GM12878 (cell line): ENCODE data around the gene ARHGAP40. TPM values are rescaled to one million over a fixed set of nuclear protein-coding genes. Genes with fewer than 3 reads are reported as not detected.

Experiments
- ATAC-seq: fragments of 200-7000 bp; cut with Tn5 transposase; 3 replicates; pipeline ENCODE4 v1.9.1; 2020; ENCODE audit warnings: mild to moderate bottlenecking, moderate library complexity
- BruUV-seq: library from RNA; stranded (reverse); fragments of 400-500 nt; replicated peaks from 2 replicates; lab custom pipeline; 2021; lab: Mats Ljungman, UMichigan
- CTCF ChIA-PET: fragments of 300-600 bp; sonication (Branson Sonifier 250); formaldehyde crosslinking; extraction: SDS; loops from one replicate; lab custom pipeline; 2021; ENCODE audit warnings: inconsistent platforms; lab: Yijun Ruan, JAX
- POLR2A ChIA-PET: fragments of 350-600 bp; formaldehyde crosslinking; extraction: SDS; loops from one replicate; lab custom pipeline; 2021; ENCODE audit warnings: inconsistent platforms; lab: Charles Lee
- RAD21 ChIA-PET: fragments of 300-600 bp; sonication (Branson Sonifier 250); formaldehyde crosslinking; loops from one replicate; lab custom pipeline; 2023; ENCODE audit warnings: antibody characterized with exemption; ENCODE audit not compliant: unreplicated experiment; lab: Charles Lee
- SMC1A ChIA-PET: fragments of 300-600 bp; sonication (Branson Sonifier 250); formaldehyde crosslinking; loops from one replicate; lab custom pipeline; 2023; ENCODE audit not compliant: unreplicated experiment, uncharacterized antibody; lab: Charles Lee
- DNase-seq: peaks from one replicate; pipeline ENCODE4 v3.0.0-alpha.2; 2011; ENCODE audit warnings: low read depth, low spot score
- FAIRE-seq: peaks from 3 replicates; lab custom pipeline; 2011; peaks lifted over from hg19 to GRCh38; lab: Jason Lieb, UNC
- H2AFZ ChIP-seq: 2 replicates; pipeline ENCODE4 v1.6.0; 2011; ENCODE audit warnings: low read depth, low read length, control low read depth; ENCODE audit not compliant: control insufficient read depth
- H3K27ac ChIP-seq: 2 replicates; pipeline ENCODE4 v1.5.1; 2011; ENCODE audit warnings: control low read depth; ENCODE audit not compliant: control insufficient read depth, insufficient read depth
- H3K27me3 ChIP-seq, 2 experiments: replicated peaks in 1 of 2; 2 replicates each; pipeline versions ENCODE4 v1.6.0 to v1.6.1; 2011; ENCODE audit warnings: low read length in 1 of 2; ENCODE audit not compliant: control insufficient read depth in 2 of 2, insufficient read depth in 2 of 2
- H3K36me3 ChIP-seq, 2 experiments: 2 replicates each; pipeline ENCODE4 v1.5.1; 2011; ENCODE audit warnings: low read length in 1 of 2; ENCODE audit not compliant: control insufficient read depth in 2 of 2, insufficient read depth in 2 of 2
- H3K4me1 ChIP-seq: 2 replicates; pipeline ENCODE4 v1.6.1; 2011; ENCODE audit warnings: mild to moderate bottlenecking, low read length, moderate library complexity, mixed read lengths; ENCODE audit not compliant: control insufficient read depth, insufficient read depth
- H3K4me2 ChIP-seq: 2 replicates; pipeline ENCODE4 v1.6.0; 2011; ENCODE audit warnings: control low read depth; ENCODE audit not compliant: control insufficient read depth, insufficient read depth
- H3K4me3 ChIP-seq: fragments of 200-600 bp; sonication (generic); 2 replicates; pipeline ENCODE4 v1.5.1; 2016
- H3K79me2 ChIP-seq: 2 replicates; pipeline ENCODE4 v1.6.0; 2011; ENCODE audit warnings: low read length; ENCODE audit not compliant: control insufficient read depth, insufficient read depth
- H3K9ac ChIP-seq: 2 replicates; pipeline ENCODE4 v1.8.0; 2011; ENCODE audit warnings: low read length, control low read depth, mixed read lengths; ENCODE audit not compliant: control insufficient read depth, insufficient read depth
- H3K9me3 ChIP-seq: replicated peaks from 3 replicates; pipeline ENCODE4 v1.5.1; 2011; ENCODE audit warnings: mild to moderate bottlenecking, low read length; ENCODE audit not compliant: control insufficient read depth, insufficient read depth
- H4K20me1 ChIP-seq: 2 replicates; pipeline ENCODE4 v1.6.0; 2011; ENCODE audit not compliant: control insufficient read depth, insufficient read depth
- CBFB ChIP-seq: IDR thresholded peaks from 2 replicates; pipeline ENCODE4 v1.6.1; 2016; ENCODE audit warnings: antibody characterized with exemption, low read depth
- EGR1 ChIP-seq, 2 experiments: IDR thresholded peaks; 1 replicate in 1 of 2; 2 replicates in 1 of 2; pipeline ENCODE4 v1.6.1; 2011 to 2012; ENCODE audit warnings: low read depth in 2 of 2, low read length in 2 of 2, borderline replicate concordance in 1 of 2, mild to moderate bottlenecking in 1 of 2, moderate library complexity in 1 of 2
- ETV6 ChIP-seq, 2 experiments: fragments of 450-650 bp in 1 of 2; IDR thresholded peaks in 1 of 2; conservative IDR thresholded peaks in 1 of 2; 2 replicates each; pipeline ENCODE4 v1.6.1; 2014; ENCODE audit warnings: antibody characterized with exemption in 1 of 2, borderline replicate concordance in 1 of 2, low read depth in 1 of 2, mild to moderate bottlenecking in 1 of 2, moderate library complexity in 1 of 2
- NFIC ChIP-seq: IDR thresholded peaks from 2 replicates; pipeline ENCODE4 v1.6.1; 2012; ENCODE audit warnings: low read depth, mild to moderate bottlenecking, inconsistent platforms, low read length, moderate library complexity
- NKRF ChIP-seq: fragments of 450-650 bp; conservative IDR thresholded peaks from 2 replicates; pipeline ENCODE4 v1.6.1; 2017; ENCODE audit warnings: mild to moderate bottlenecking, moderate library complexity
- SMC3 ChIP-seq: IDR thresholded peaks from 2 replicates; pipeline ENCODE4 v1.6.1; 2011; ENCODE audit warnings: low read length, improper control_type of control experiment, borderline replicate concordance
- SUPT20H ChIP-seq: IDR thresholded peaks from 2 replicates; pipeline ENCODE4 v1.6.1; 2011; ENCODE audit warnings: low read depth, mild to moderate bottlenecking, low read length, moderate library complexity, borderline replicate concordance; ENCODE audit not compliant: control insufficient read depth
- USF2 ChIP-seq: IDR thresholded peaks from 2 replicates; pipeline ENCODE4 v1.6.1; 2011; ENCODE audit warnings: low read depth, low read length, improper control_type of control experiment, borderline replicate concordance
- WGBS: methylation state at CpG from one replicate; pipeline ENCODE4 v1.1.6; 2016; ENCODE audit warnings: low lambda C conversion rate; ENCODE audit not compliant: insufficient replicate concordance, insufficient coverage; ENCODE audit errors: missing lambda C conversion rate; 5-methylcytosine and 5-hydroxymethylcytosine counted together
- in situ Hi-C: fragments of 300-500 bp; cut with MboI; formaldehyde crosslinking; loops from 9 replicates; pipeline ENCODE4 v1.14.3; 2018; ENCODE audit warnings: mixed read lengths
- intact Hi-C: fragments of 100-400 bp; cut with micrococcal nuclease; formaldehyde crosslinking; loops from one replicate; pipeline ENCODE4 v1.14.2; 2022; ENCODE audit not compliant: unreplicated experiment
- polyA plus RNA-seq, 11 experiments: library from polyadenylated mRNA; depleted of rRNA in 4 of 11; unstranded in 6 of 11; stranded (reverse) in 5 of 11; fragments of >200 nt; fragmentation: Nextera tagmentation in 4 of 11; fragmentation: Illumina TruSeq in 1 of 11; extraction: Ambion mirVana in 4 of 11; extraction: Trizol in 1 of 11; gene quantifications; 1 replicate in 1 of 11; 2 replicates in 10 of 11; pipeline versions ENCODE4 v1.2.1 to v1.2.3, GENCODE V29; 2011 to 2016; ENCODE audit warnings: inconsistent platforms in 2 of 11, missing spikeins in 2 of 11, low read depth in 1 of 11
- total RNA-seq, 4 experiments: library from RNA; depleted of rRNA in 3 of 4; stranded (reverse); fragments of >200 nt in 3 of 4; fragmentation: Illumina TruSeq in 1 of 4; extraction: Trizol in 1 of 4; gene quantifications; 2 replicates each; pipeline versions ENCODE4 v1.2.1 to v1.2.3, GENCODE V29; 2013 to 2021

The ARHGAP40 gene
- total and polyA plus RNA-seq, 10 of the 15 experiments (the other 5 are each of a cell fraction or from before 2014, with no cell fraction given) = 0.06 to 0.07 TPM; not detected in 8

- POLR2A ChIA-PET = no interaction called here
- Histone ChIP-seq H3K27me3 (no peaks in the 10 kb centered on the region), H3K9ac (no peak overlapping the region), H3K36me3 (no peaks in the 10 kb centered on the region), H3K9me3 (no peaks in the 10 kb centered on the region), H2AFZ (no peak overlapping the region)
- in situ Hi-C loops = no loop called here
- SMC1A ChIA-PET = no interaction called here
- ATAC-seq (no peak), FAIRE-seq (no peak)
- CTCF ChIA-PET = interaction anchor here (0.6 kb wide), 1 partner anchor 1135 kb away, joined by 4 read pairs; no protein-coding TSS in a partner anchor
- no peak for TF ChIP-seq SUPT20H
- TF ChIP-seq SMC3 = no peak
- no peak for TF ChIP-seq NKRF
- no peak for TF ChIP-seq CBFB
- no peak for TF ChIP-seq NFIC
- TF ChIP-seq USF2 = no peak
- TF ChIP-seq EGR1 (IDR thresholded peaks at IDR 0.05; ENCODE audit: borderline replicate concordance in 1 of 2, low read depth in 2 of 2, low read length in 2 of 2) = no peak
- no peak for TF ChIP-seq ETV6 (conservative IDR thresholded peaks at IDR 0.05 in 1 of 2, IDR thresholded peaks at IDR 0.05 in 1 of 2; ENCODE audit: borderline replicate concordance in 1 of 2, low read depth in 1 of 2)
- TF ChIP-seq, all 136 proteins: peak for 0
- Histone ChIP-seq H3K4me1 (no peaks in the 10 kb centered on the region), H3K4me3 (no peak overlapping the region), H4K20me1 (no peaks in the 10 kb centered on the region), H3K4me2 (no peak overlapping the region), H3K79me2 (no peaks in the 10 kb centered on the region), H3K27ac (no peak overlapping the region)
- no TSS peak for BruUV-seq
- RAD21 ChIA-PET = no interaction called here
- 39% methylated on average over 9 of the region's 9 CpGs for WGBS
- intact Hi-C loops = no loop called here
- no peak for DNase-seq
Observed at GRCh38 chr20:38620441-38620840, 18.8 kb downstream of the ARHGAP40 start.
